Fibroblast of lung (primary cell): Measurements from ENCODE around the gene FAR1. TPM values are rescaled to one million over a fixed set of nuclear protein-coding genes. Genes with fewer than 3 reads are reported as not detected.

Source experiments
- DNase-seq, 2 donors: peaks; one replicate each; pipeline versions ENCODE4 v3.0.0 to v3.0.0-alpha.2; 2010; ENCODE audit warnings: low read depth in 2 of 2
- H2AFZ ChIP-seq: 2 replicates; pipeline ENCODE4 v1.5.1; 2012; ENCODE audit warnings: low read length, control low read depth, inconsistent platforms
- H3K27ac ChIP-seq: 2 replicates; pipeline ENCODE4 v1.5.1; 2011; ENCODE audit warnings: low read length, control low read depth; ENCODE audit not compliant: insufficient read depth
- H3K27me3 ChIP-seq: 2 replicates; pipeline ENCODE4 v1.5.1; 2011; ENCODE audit warnings: mild to moderate bottlenecking, low read length; ENCODE audit not compliant: control insufficient read depth, insufficient read depth
- H3K36me3 ChIP-seq: 2 replicates; pipeline ENCODE4 v1.5.1; 2011; ENCODE audit warnings: low read length; ENCODE audit not compliant: control insufficient read depth, insufficient read depth
- H3K4me1 ChIP-seq: 2 replicates; pipeline ENCODE4 v1.5.1; 2011; ENCODE audit warnings: low read length; ENCODE audit not compliant: control insufficient read depth, insufficient read depth; ENCODE audit errors: extremely low read depth
- H3K4me2 ChIP-seq: 2 replicates; pipeline ENCODE4 v1.5.1; 2011; ENCODE audit warnings: low read length, control low read depth; ENCODE audit not compliant: insufficient read depth; ENCODE audit errors: extremely low read depth
- H3K4me3 ChIP-seq, 4 experiments: fragments of 200-600 bp in 1 of 4; sonication (generic) in 1 of 4; replicated peaks in 1 of 4; 2 replicates each; pipeline ENCODE4 v1.5.1; 2011 to 2016; ENCODE audit warnings: low read length in 4 of 4, low read depth in 3 of 4, mild to moderate bottlenecking in 3 of 4, control low read depth in 2 of 4, inconsistent platforms in 1 of 4, mixed read lengths in 1 of 4; ENCODE audit not compliant: insufficient read depth in 1 of 4; ENCODE audit errors: control extremely low read depth in 1 of 4
- H3K79me2 ChIP-seq: 2 replicates; pipeline ENCODE4 v1.5.1; 2012; ENCODE audit warnings: mild to moderate bottlenecking, low read length, inconsistent platforms; ENCODE audit not compliant: control insufficient read depth, insufficient read depth
- H3K9ac ChIP-seq: 2 replicates; pipeline ENCODE4 v1.5.1; 2011; ENCODE audit warnings: mild to moderate bottlenecking, low read length, control low read depth; ENCODE audit not compliant: insufficient read depth
- H3K9me3 ChIP-seq: 2 replicates; pipeline ENCODE4 v1.5.1; 2012; ENCODE audit warnings: low read depth, low read length; ENCODE audit not compliant: control insufficient read depth, insufficient read depth
- H4K20me1 ChIP-seq: 2 replicates; pipeline ENCODE4 v1.5.1; 2011; ENCODE audit warnings: low read length; ENCODE audit not compliant: control insufficient read depth, insufficient read depth; ENCODE audit errors: extremely low read depth
- CTCF ChIP-seq, 2 donors: IDR thresholded peaks in 1 of 2; conservative IDR thresholded peaks in 1 of 2; 1 replicate in 1 of 2; 2 replicates in 1 of 2; pipeline ENCODE4 v1.5.1; 2011 to 2012; ENCODE audit warnings: low read length in 2 of 2, control low read depth in 1 of 2, inconsistent platforms in 1 of 2, low read depth in 1 of 2, mild to moderate bottlenecking in 1 of 2
- EZH2 ChIP-seq: IDR thresholded peaks from 2 replicates; pipeline ENCODE4 v1.5.1; 2012; ENCODE audit warnings: low read length, control low read depth, mild to moderate bottlenecking; ENCODE audit errors: missing control alignments
- polyA plus RNA-seq, 2 donors: library from polyadenylated mRNA; depleted of rRNA in 1 of 2; stranded (reverse) in 1 of 2; unstranded in 1 of 2; fragments of >200 nt; gene quantifications; 2 replicates each; pipeline ENCODE4 v1.2.1, GENCODE V29; 2011 to 2012; ENCODE audit warnings: missing spikeins in 1 of 2
- total RNA-seq: library from RNA; depleted of rRNA; stranded (reverse); fragments of >200 nt; gene quantifications from 2 replicates; pipeline ENCODE4 v1.2.1, GENCODE V29; 2014

FAR1 gene
- total and polyA plus RNA-seq, 2 donors (not counting 1 experiment from before 2014, with no cell fraction given): 58.1 to 69.1 TPM

GRCh38 chr11:13760115-13760514, 91.6 kb downstream of the FAR1 start:
- H4K20me1 ChIP-seq: no peaks in the 10 kb centered on the region
- no peak overlapping the region for H3K27ac ChIP-seq
- H3K4me1 ChIP-seq: no peaks in the 10 kb centered on the region
- H3K4me3 ChIP-seq: no peak overlapping the region
- no peaks in the 10 kb centered on the region for H3K9me3 ChIP-seq
- no peak overlapping the region for H3K9ac ChIP-seq
- H3K79me2 ChIP-seq: no peaks in the 10 kb centered on the region
- DNase-seq: peak in 1 of 2 donors; percentile 31
- H3K36me3 ChIP-seq: no peaks in the 10 kb centered on the region
- H3K4me2 ChIP-seq: no peak overlapping the region
- H3K27me3 ChIP-seq: no peaks in the 10 kb centered on the region
- no peak overlapping the region for H2AFZ ChIP-seq
- TF ChIP-seq EZH2 (no peak), CTCF (conservative IDR thresholded peaks at IDR 0.05 in 1 of 2, IDR thresholded peaks at IDR 0.05 in 1 of 2; ENCODE audit: low read depth in 1 of 2, low read length in 2 of 2) (no peak)

- H3K27ac ChIP-seq: no peak overlapping the region
- no peaks in the 10 kb centered on the region for H3K4me1 ChIP-seq
- no peak overlapping the region for H3K9ac ChIP-seq
- no peak overlapping the region for H3K4me2 ChIP-seq
- no peaks in the 10 kb centered on the region for H3K36me3 ChIP-seq
- H2AFZ ChIP-seq: no peak overlapping the region
- no peaks in the 10 kb centered on the region for H3K9me3 ChIP-seq
- H3K79me2 ChIP-seq: no peaks in the 10 kb centered on the region
- peak in 1 of 2 donors; percentile 52 for DNase-seq
- H3K27me3 ChIP-seq: no peaks in the 10 kb centered on the region
- TF ChIP-seq EZH2 (no peak), CTCF (conservative IDR thresholded peaks at IDR 0.05 in 1 of 2, IDR thresholded peaks at IDR 0.05 in 1 of 2; ENCODE audit: low read depth in 1 of 2, low read length in 2 of 2) (no peak)
- no peak overlapping the region for H3K4me3 ChIP-seq
- H4K20me1 ChIP-seq: no peaks in the 10 kb centered on the region
Observed at GRCh38 chr11:13761250-13761649, 92.8 kb downstream of the FAR1 start.

GRCh38 chr11:13761716-13762115, 93.2 kb downstream of the FAR1 start:
- peak in 1 of 2 donors; percentile 55 for DNase-seq

More at GRCh38 chr11:13761716-13762115, 93.2 kb downstream of the FAR1 start:
- Histone ChIP-seq H3K36me3 (no peaks in the 10 kb centered on the region), H2AFZ (no peak overlapping the region), H4K20me1 (no peaks in the 10 kb centered on the region), H3K9ac (no peak overlapping the region), H3K27ac (no peak overlapping the region), H3K79me2 (no peaks in the 10 kb centered on the region), H3K9me3 (no peaks in the 10 kb centered on the region), H3K4me2 (no peak overlapping the region), H3K4me3 (no peak overlapping the region), H3K4me1 (no peaks in the 10 kb centered on the region), H3K27me3 (no peaks in the 10 kb centered on the region)
- TF ChIP-seq EZH2 (no peak), CTCF (conservative IDR thresholded peaks at IDR 0.05 in 1 of 2, IDR thresholded peaks at IDR 0.05 in 1 of 2; ENCODE audit: low read depth in 1 of 2, low read length in 2 of 2) (no peak)
